Measurements from ENCODE around the gene TRIP6.

DNA sequence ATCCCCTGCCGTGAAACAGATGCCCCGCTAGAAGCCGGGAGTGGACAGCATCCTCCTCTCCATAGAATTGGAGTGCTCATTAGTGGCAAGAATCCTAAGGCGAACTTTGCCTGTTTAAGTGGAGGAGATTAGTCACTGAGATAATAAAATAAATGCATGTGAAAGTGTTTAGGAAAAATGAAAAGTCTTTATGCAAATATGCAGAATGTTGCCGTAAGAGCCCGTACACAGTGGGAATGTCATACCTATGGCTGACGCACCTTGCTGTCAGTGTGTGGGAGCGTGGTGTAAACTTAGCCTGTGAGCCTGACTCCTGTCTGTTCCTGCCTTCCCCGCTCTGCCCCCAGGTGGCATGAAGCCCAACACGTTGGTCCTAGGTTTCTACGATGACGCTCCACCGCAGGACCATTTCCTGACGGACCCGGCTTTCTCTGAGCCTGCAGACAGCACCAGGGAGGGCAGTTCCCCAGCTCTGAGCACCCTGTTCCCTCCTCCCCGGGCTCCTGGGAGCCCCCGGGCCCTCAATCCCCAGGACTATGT lies 1.7 kb upstream of the TRIP6 start:
- TF ChIP-seq, protein P1, sequence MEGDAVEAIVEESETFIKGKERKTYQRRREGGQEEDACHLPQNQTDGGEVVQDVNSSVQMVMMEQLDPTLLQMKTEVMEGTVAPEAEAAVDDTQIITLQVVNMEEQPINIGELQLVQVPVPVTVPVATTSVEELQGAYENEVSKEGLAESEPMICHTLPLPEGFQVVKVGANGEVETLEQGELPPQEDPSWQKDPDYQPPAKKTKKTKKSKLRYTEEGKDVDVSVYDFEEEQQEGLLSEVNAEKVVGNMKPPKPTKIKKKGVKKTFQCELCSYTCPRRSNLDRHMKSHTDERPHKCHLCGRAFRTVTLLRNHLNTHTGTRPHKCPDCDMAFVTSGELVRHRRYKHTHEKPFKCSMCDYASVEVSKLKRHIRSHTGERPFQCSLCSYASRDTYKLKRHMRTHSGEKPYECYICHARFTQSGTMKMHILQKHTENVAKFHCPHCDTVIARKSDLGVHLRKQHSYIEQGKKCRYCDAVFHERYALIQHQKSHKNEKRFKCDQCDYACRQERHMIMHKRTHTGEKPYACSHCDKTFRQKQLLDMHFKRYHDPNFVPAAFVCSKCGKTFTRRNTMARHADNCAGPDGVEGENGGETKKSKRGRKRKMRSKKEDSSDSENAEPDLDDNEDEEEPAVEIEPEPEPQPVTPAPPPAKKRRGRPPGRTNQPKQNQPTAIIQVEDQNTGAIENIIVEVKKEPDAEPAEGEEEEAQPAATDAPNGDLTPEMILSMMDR (IDR thresholded peaks at IDR 0.05), result no peak
- no peak for TF ChIP-seq POLR2A (IDR thresholded peaks at IDR 0.05)
